K562 (cell line): ENCODE data around the gene SBK3. TPM values are rescaled to one million over a fixed set of nuclear protein-coding genes. Genes with fewer than 3 reads are reported as not detected.

Source experiments
- ATAC-seq: fragments of 200-7000 bp; cut with Tn5 transposase; 3 replicates; pipeline ENCODE4 v1.9.1; 2020; ENCODE audit warnings: moderate library complexity
- BruUV-seq: library from RNA; stranded (reverse); fragments of 400-500 nt; replicated peaks from 2 replicates; lab custom pipeline; 2021; lab: Mats Ljungman, UMichigan
- CTCF ChIA-PET: fragments of 300-600 bp; formaldehyde crosslinking; extraction: SDS; loops from one replicate; lab custom pipeline; 2021; ENCODE audit warnings: low intra/inter-chr PET ratio; lab: Yijun Ruan, JAX
- POLR2A ChIA-PET: fragments of 300-600, 350-650 bp; sonication (Branson Sonifier 250); formaldehyde crosslinking; extraction: SDS; loops from one replicate; lab custom pipeline; 2021; ENCODE audit warnings: antibody characterized with exemption, inconsistent platforms; lab: Yijun Ruan, JAX
- DNase-seq, 4 experiments: peaks; one replicate each; pipeline versions ENCODE4 v3.0.0 to v3.0.0-alpha.2; 2011 to 2018; ENCODE audit warnings: low spot score in 3 of 4, mixed read lengths in 3 of 4; ENCODE audit errors: extremely low read depth in 1 of 4
- FAIRE-seq: peaks from 2 replicates; lab custom pipeline; 2011; peaks lifted over from hg19 to GRCh38; lab: Jason Lieb, UNC
- H2AFZ ChIP-seq: 2 replicates; pipeline ENCODE4 v1.6.0; 2011; ENCODE audit warnings: low read depth, low read length, control low read depth, inconsistent platforms
- H3K27ac ChIP-seq: fragments of 200-600 bp; 3 replicates; pipeline ENCODE4 v1.8.0; 2011; ENCODE audit warnings: low read depth, mild to moderate bottlenecking, control low read depth, inconsistent platforms, low read length, moderate library complexity, mixed read lengths; ENCODE audit errors: extremely low read depth
- H3K27me3 ChIP-seq, 2 experiments: fragments of 300-600 bp in 1 of 2; 2 replicates in 1 of 2; 3 replicates in 1 of 2; pipeline versions ENCODE4 v1.6.0 to v1.8.0; 2011; ENCODE audit warnings: inconsistent platforms in 2 of 2, low read length in 2 of 2, mild to moderate bottlenecking in 1 of 2, mixed read lengths in 1 of 2, moderate library complexity in 1 of 2; ENCODE audit not compliant: control insufficient read depth in 2 of 2, insufficient read depth in 2 of 2
- H3K36me3 ChIP-seq: fragments of 300-600 bp; 3 replicates; pipeline ENCODE4 v1.8.0; 2011; ENCODE audit warnings: mild to moderate bottlenecking, low read length, inconsistent platforms; ENCODE audit not compliant: control insufficient read depth, insufficient read depth
- H3K4me1 ChIP-seq, 2 experiments: fragments of 200-600 bp in 1 of 2; replicated peaks in 1 of 2; 2 replicates in 1 of 2; 3 replicates in 1 of 2; pipeline versions ENCODE4 v1.5.1 to v1.8.0; 2011; ENCODE audit warnings: inconsistent platforms in 2 of 2, low read length in 2 of 2, mild to moderate bottlenecking in 1 of 2, mixed read lengths in 1 of 2, moderate library complexity in 1 of 2; ENCODE audit not compliant: control insufficient read depth in 2 of 2, insufficient read depth in 2 of 2
- H3K4me2 ChIP-seq: 2 replicates; pipeline ENCODE4 v1.6.1; 2011; ENCODE audit warnings: low read length, control low read depth, inconsistent platforms, mixed read lengths; ENCODE audit not compliant: insufficient read depth
- H3K4me3 ChIP-seq: fragments of 200-600 bp; sonication (generic), shearing (Covaris generic); 2 replicates; pipeline ENCODE4 v1.5.1; 2016; ENCODE audit warnings: control low read depth, inconsistent platforms
- H3K79me2 ChIP-seq: fragments of 200-600 bp; 3 replicates; pipeline ENCODE4 v1.8.0; 2011; ENCODE audit warnings: low read length, inconsistent platforms; ENCODE audit not compliant: control insufficient read depth, insufficient read depth
- H3K9ac ChIP-seq, 2 experiments: 2 replicates each; pipeline versions ENCODE4 v1.6.0 to v1.6.1; 2011; ENCODE audit warnings: low read depth in 2 of 2, low read length in 2 of 2, control low read depth in 1 of 2, inconsistent platforms in 1 of 2, mild to moderate bottlenecking in 1 of 2, mixed read lengths in 1 of 2; ENCODE audit not compliant: insufficient read depth in 1 of 2
- H3K9me1 ChIP-seq: one replicate; pipeline ENCODE4 v1.6.0; 2011; ENCODE audit warnings: inconsistent platforms, mild to moderate bottlenecking, low read length, moderate library complexity; ENCODE audit not compliant: control insufficient read depth, insufficient read depth
- H3K9me3 ChIP-seq: replicated peaks from 2 replicates; pipeline ENCODE4 v1.5.1; 2011; ENCODE audit warnings: low read depth, low read length, inconsistent platforms; ENCODE audit not compliant: control insufficient read depth, insufficient read depth
- H4K20me1 ChIP-seq: replicated peaks from 2 replicates; pipeline ENCODE4 v1.6.1; 2011; ENCODE audit warnings: low read length, inconsistent platforms, mixed read lengths; ENCODE audit not compliant: control insufficient read depth, insufficient read depth
- HDAC1 ChIP-seq, 2 experiments: fragments of 450-650 bp; IDR thresholded peaks; 2 replicates each; pipeline ENCODE4 v1.6.1; 2016 to 2017; ENCODE audit warnings: inconsistent platforms in 1 of 2, mild to moderate bottlenecking in 1 of 2, moderate library complexity in 1 of 2
- KDM1A ChIP-seq, 2 experiments: fragments of 450-650 bp; IDR thresholded peaks; 2 replicates each; pipeline ENCODE4 v1.6.1; 2016; ENCODE audit warnings: mild to moderate bottlenecking in 2 of 2
- ZBTB33 ChIP-seq: sonication (generic); formaldehyde crosslinking; IDR thresholded peaks from 2 replicates; pipeline ENCODE4 v1.8.1; 2023; ENCODE audit warnings: mild to moderate bottlenecking, missing genetic modification reagents
- ZHX1 ChIP-seq: fragments of 150-350 bp; conservative IDR thresholded peaks from 2 replicates; pipeline ENCODE4 v1.6.1; 2014; ENCODE audit warnings: low read length
- ZNF277 ChIP-seq: fragments of 250-450 bp; sonication (Bioruptor Pico); IDR thresholded peaks from 2 replicates; pipeline ENCODE4 v1.8.0; 2022; ENCODE audit warnings: inconsistent platforms, mild to moderate bottlenecking, moderate library complexity, borderline replicate concordance
- ZNF280A ChIP-seq: fragments of 450-650 bp; IDR thresholded peaks from 2 replicates; pipeline ENCODE4 v1.6.1; 2018; ENCODE audit warnings: mild to moderate bottlenecking, low read depth; ENCODE audit not compliant: partially characterized antibody
- ZNF644 ChIP-seq: fragments of 200-800 bp; sonication (Bioruptor generic); IDR thresholded peaks from 2 replicates; pipeline ENCODE4 v1.6.1; 2016; ENCODE audit warnings: low read depth, missing genetic modification characterization, missing compliant biosample characterization
- WGBS: fragments of 100-300 bp; shearing (Covaris generic); methylation state at CpG from one replicate; pipeline ENCODE4 v1.1.6; 2016; ENCODE audit warnings: low coverage, mixed read lengths; ENCODE audit not compliant: insufficient coverage; ENCODE audit errors: missing lambda C conversion rate; 5-methylcytosine and 5-hydroxymethylcytosine counted together
- in situ Hi-C: fragments of 300-500 bp; cut with MboI; formaldehyde crosslinking; loops from 4 replicates; pipeline ENCODE4 v1.15.0; 2018; ENCODE audit warnings: inconsistent platforms, mixed read lengths
- intact Hi-C: fragments of 100-400 bp; cut with micrococcal nuclease; formaldehyde crosslinking; loops from 2 replicates; pipeline ENCODE4 v1.14.2; 2022
- polyA plus RNA-seq, 8 experiments: library from polyadenylated mRNA; depleted of rRNA in 4 of 8; stranded (reverse) in 5 of 8; unstranded in 3 of 8; fragments of >200 nt; fragmentation: Nextera tagmentation in 2 of 8; fragmentation: Illumina TruSeq in 1 of 8; extraction: Ambion mirVana in 2 of 8; extraction: Trizol in 1 of 8; gene quantifications; 2 replicates each; pipeline versions ENCODE4 v1.2.1 to v1.2.3, GENCODE V29; 2011 to 2014; ENCODE audit warnings: inconsistent platforms in 1 of 8, missing spikeins in 1 of 8
- total RNA-seq, 7 experiments: library from RNA; depleted of rRNA in 6 of 7; stranded (reverse); fragments of >200 nt in 6 of 7; fragmentation: Illumina TruSeq in 2 of 7; extraction: Trizol in 2 of 7; gene quantifications; 2 replicates each; pipeline versions ENCODE4 v1.2.1 to v1.2.3, GENCODE V29; 2011 to 2021; ENCODE audit warnings: low replicate concordance in 1 of 7

Gene SBK3
- total and polyA plus RNA-seq, 9 of the 15 experiments (the other 6 are each of a cell fraction or from before 2014, with no cell fraction given) = 0.11 to 0.43 (median 0.13) TPM; not detected in 6

- no peak for TF ChIP-seq ZHX1
- peak; percentile 75; the same call in 1 of the 2 replicates for TF ChIP-seq ZBTB33
Observed at GRCh38 chr19:55544014-55544413, 1.3 kb downstream of the SBK3 start (continued).

- TF ChIP-seq ZNF280A (no peak), KDM1A (IDR thresholded peaks at IDR 0.05) (0 out of 4 replicates have a peak, but pooled peaks of 1 of the 2 experiments have one; percentile 8), ZNF277 (CRISPR knock-in tag) (no peak), HDAC1 (IDR thresholded peaks at IDR 0.05) (no peak), ZNF644 (tag) (no peak)
- H3K9ac ChIP-seq = no peak overlapping the region
- no peak overlapping the region for H2AFZ ChIP-seq
- in situ Hi-C loops (no loop called here), intact Hi-C loops (no loop called here)
- H3K4me2 ChIP-seq = no peak overlapping the region
- H3K27ac ChIP-seq = no peak overlapping the region
- CTCF ChIA-PET = no interaction called here
- ATAC-seq = no peak
- H3K4me1 ChIP-seq = peaks cover 39 to 61% of the 10 kb centered on the region in 2 experiments
- no TSS peak for BruUV-seq
- no peaks in the 10 kb centered on the region for H3K9me3 ChIP-seq
- no peak for FAIRE-seq
- H4K20me1 ChIP-seq = no peaks in the 10 kb centered on the region
- H3K36me3 ChIP-seq = no peaks in the 10 kb centered on the region
- POLR2A ChIA-PET = interaction anchor here (0.6 to 0.7 kb wide), 2 partner anchors 29 to 94 kb away, joined by 3 read pairs; no protein-coding TSS in a partner anchor
- 5% methylated on average over 5 of the region's 5 CpGs for WGBS
- no peak overlapping the region for H3K4me3 ChIP-seq
- no peaks in the 10 kb centered on the region for H3K79me2 ChIP-seq
- peaks cover 4% of the 10 kb centered on the region for H3K9me1 ChIP-seq
- DNase-seq = no peak
- no peaks in the 10 kb centered on the region for H3K27me3 ChIP-seq
Observed at GRCh38 chr19:55543567-55543966, 1.8 kb downstream of the SBK3 start.
